ENCODE results near the gene PLCD3. TPM values are rescaled to one million over a fixed set of nuclear protein-coding genes. Genes with fewer than 3 reads are reported as not detected.

PLCD3 gene
- polyA plus RNA-seq, 1 donor (not counting 4 experiments of a cell fraction or from before 2014, with no cell fraction given): 53.3 TPM

DNA sequence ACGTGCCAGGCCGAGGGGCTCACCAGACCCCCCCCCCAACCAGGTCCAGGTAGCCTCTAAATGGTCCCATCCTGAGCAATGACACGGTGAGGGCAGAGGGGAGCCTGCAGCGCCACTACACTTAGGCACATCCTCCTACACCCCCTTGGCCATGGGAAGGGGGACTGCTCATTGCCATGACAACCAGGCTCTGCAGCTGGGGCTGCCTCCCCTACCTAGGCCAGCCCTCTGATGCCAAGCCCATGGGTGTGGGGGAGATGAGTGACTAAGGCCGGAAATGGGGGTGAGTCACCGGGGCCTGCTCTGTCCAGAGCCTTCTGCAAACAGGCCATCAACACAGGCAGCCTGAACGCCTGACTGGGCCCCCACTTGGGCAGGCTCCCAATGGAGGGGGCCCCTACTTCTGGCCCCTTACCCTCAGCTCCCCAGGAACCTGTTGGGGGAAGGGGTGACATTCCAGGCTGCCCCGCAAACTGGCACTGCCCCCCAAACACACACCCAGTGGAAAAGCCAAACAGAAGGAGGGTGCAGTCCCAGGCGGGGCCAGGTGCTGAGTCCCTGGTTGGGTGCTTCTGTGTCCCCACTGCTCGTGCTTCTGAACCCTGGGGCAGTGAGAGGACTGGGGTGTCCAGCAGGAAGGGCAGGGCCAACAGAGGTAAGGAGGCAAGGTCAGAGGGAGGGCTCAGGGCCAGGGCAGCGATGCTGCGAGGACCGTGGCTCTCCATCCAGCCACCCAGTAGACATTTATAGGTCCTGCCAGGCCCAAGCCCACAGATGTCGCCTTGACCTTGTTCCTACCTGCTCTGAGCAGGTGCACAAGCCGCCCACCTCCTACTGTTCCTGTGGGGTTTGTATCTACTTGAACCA lies 8.2 kb downstream of the PLCD3 start:
- dilution Hi-C loops (cut with MboI; ENCODE audit: extremely low pct_ligation_motif_present, low sequenced_read_pairs): no loop called here
- Histone ChIP-seq H3K4me1 (ENCODE audit: control insufficient read depth, extremely low read depth, insufficient read depth, low read length) (peaks cover 49% of the 10 kb centered on the region), H4K20me1 (ENCODE audit: control insufficient read depth, extremely low read depth, insufficient read depth, low read length) (no peaks in the 10 kb centered on the region), H3K4me3 (ENCODE audit: control insufficient read depth in 2 of 3, extremely low read depth in 1 of 3, insufficient read depth in 2 of 3, low read depth in 1 of 3, low read length in 3 of 3) (peak overlapping the region in 1 of 3 experiments; percentile 50), H3K27ac (ENCODE audit: control insufficient read depth, insufficient read depth, low read length) (peak overlapping the region; percentile 91), H3K9me3 (ENCODE audit: control insufficient read depth, low read depth, low read length) (no peaks in the 10 kb centered on the region), H3K36me3 (ENCODE audit: control insufficient read depth in 2 of 2, extremely low read depth in 1 of 2, insufficient read depth in 2 of 2, low read length in 2 of 2) (peaks cover 4 to 5% of the 10 kb centered on the region in 2 experiments), H3K4me2 (ENCODE audit: control insufficient read depth, extremely low read depth, insufficient read depth, low read depth, low read length) (peak overlapping the region; percentile 60), H2AFZ (ENCODE audit: control insufficient read depth, low read length) (no peak overlapping the region), H3K27me3 (ENCODE audit: control insufficient read depth, extremely low read depth, insufficient read depth, low read length) (no peaks in the 10 kb centered on the region), H3K9me1 (ENCODE audit: control insufficient read depth, extremely low read depth, insufficient read depth, low read length) (no peaks in the 10 kb centered on the region), H3K79me2 (ENCODE audit: control insufficient read depth, insufficient read depth, low read length) (peaks cover 53% of the 10 kb centered on the region), H3K9ac (ENCODE audit: control insufficient read depth, extremely low read depth, insufficient read depth, low read length) (peak overlapping the region; percentile 51)
- FAIRE-seq (peak; percentile 89), DNase-seq (ENCODE audit: low read depth, low spot score) (no peak)
- TF ChIP-seq EZH2 (IDR thresholded peaks at IDR 0.05; ENCODE audit: low read length): no peak
- TF ChIP-seq, protein P1, sequence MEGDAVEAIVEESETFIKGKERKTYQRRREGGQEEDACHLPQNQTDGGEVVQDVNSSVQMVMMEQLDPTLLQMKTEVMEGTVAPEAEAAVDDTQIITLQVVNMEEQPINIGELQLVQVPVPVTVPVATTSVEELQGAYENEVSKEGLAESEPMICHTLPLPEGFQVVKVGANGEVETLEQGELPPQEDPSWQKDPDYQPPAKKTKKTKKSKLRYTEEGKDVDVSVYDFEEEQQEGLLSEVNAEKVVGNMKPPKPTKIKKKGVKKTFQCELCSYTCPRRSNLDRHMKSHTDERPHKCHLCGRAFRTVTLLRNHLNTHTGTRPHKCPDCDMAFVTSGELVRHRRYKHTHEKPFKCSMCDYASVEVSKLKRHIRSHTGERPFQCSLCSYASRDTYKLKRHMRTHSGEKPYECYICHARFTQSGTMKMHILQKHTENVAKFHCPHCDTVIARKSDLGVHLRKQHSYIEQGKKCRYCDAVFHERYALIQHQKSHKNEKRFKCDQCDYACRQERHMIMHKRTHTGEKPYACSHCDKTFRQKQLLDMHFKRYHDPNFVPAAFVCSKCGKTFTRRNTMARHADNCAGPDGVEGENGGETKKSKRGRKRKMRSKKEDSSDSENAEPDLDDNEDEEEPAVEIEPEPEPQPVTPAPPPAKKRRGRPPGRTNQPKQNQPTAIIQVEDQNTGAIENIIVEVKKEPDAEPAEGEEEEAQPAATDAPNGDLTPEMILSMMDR (optimal IDR thresholded peaks at IDR 0.05 in 1 of 3, IDR thresholded peaks at IDR 0.05 in 1 of 3, conservative IDR thresholded peaks at IDR 0.05 in 1 of 3; ENCODE audit: extremely low read depth in 1 of 3, insufficient read depth in 2 of 3, low read length in 3 of 3): no peak

- Histone ChIP-seq H3K9ac (ENCODE audit: control insufficient read depth, extremely low read depth, insufficient read depth, low read length) (no peak overlapping the region), H3K79me2 (ENCODE audit: control insufficient read depth, insufficient read depth, low read length) (peaks cover 46% of the 10 kb centered on the region), H3K4me2 (ENCODE audit: control insufficient read depth, extremely low read depth, insufficient read depth, low read depth, low read length) (peak overlapping the region; percentile 60)
Measured at GRCh38 chr17:45123076-45123770, 9.1 kb downstream of the PLCD3 start.

More at GRCh38 chr17:45123076-45123770, 9.1 kb downstream of the PLCD3 start:
- H4K20me1 ChIP-seq (ENCODE audit: control insufficient read depth, extremely low read depth, insufficient read depth, low read length): no peaks in the 10 kb centered on the region
- TF ChIP-seq, protein P1 (optimal IDR thresholded peaks at IDR 0.05 in 1 of 3, IDR thresholded peaks at IDR 0.05 in 1 of 3, conservative IDR thresholded peaks at IDR 0.05 in 1 of 3; ENCODE audit: extremely low read depth in 1 of 3, insufficient read depth in 2 of 3, low read length in 3 of 3): no peak
- TF ChIP-seq EZH2 (IDR thresholded peaks at IDR 0.05; ENCODE audit: low read length): no peak
- DNase-seq (ENCODE audit: low read depth, low spot score) (no peak), FAIRE-seq (no peak)
- no peaks in the 10 kb centered on the region for H3K9me3 ChIP-seq (ENCODE audit: control insufficient read depth, low read depth, low read length)
- H2AFZ ChIP-seq (ENCODE audit: control insufficient read depth, low read length): no peak overlapping the region
- peak overlapping the region; percentile 91 for H3K27ac ChIP-seq (ENCODE audit: control insufficient read depth, insufficient read depth, low read length)
- no peaks in the 10 kb centered on the region for H3K9me1 ChIP-seq (ENCODE audit: control insufficient read depth, extremely low read depth, insufficient read depth, low read length)
- dilution Hi-C loops (cut with MboI; ENCODE audit: extremely low pct_ligation_motif_present, low sequenced_read_pairs): no loop called here
- peaks cover 4 to 7% of the 10 kb centered on the region in 2 experiments for H3K36me3 ChIP-seq (ENCODE audit: control insufficient read depth in 2 of 2, extremely low read depth in 1 of 2, insufficient read depth in 2 of 2, low read length in 2 of 2)
- no peak overlapping the region for H3K4me3 ChIP-seq (ENCODE audit: control insufficient read depth in 2 of 3, extremely low read depth in 1 of 3, insufficient read depth in 2 of 3, low read depth in 1 of 3, low read length in 3 of 3)
- H3K4me1 ChIP-seq (ENCODE audit: control insufficient read depth, extremely low read depth, insufficient read depth, low read length): peaks cover 42% of the 10 kb centered on the region
- H3K27me3 ChIP-seq (ENCODE audit: control insufficient read depth, extremely low read depth, insufficient read depth, low read length): no peaks in the 10 kb centered on the region
